GM12891 (cell line): ENCODE results near the gene HCN3.
"Not testable (repeated sequence)": the region's sequence is repeated elsewhere in the genome, so short reads cannot be mapped to it uniquely, and the experiment has no call there.

Experiments
- DNase-seq: peaks from one replicate; pipeline ENCODE4 v3.0.0; 2011; ENCODE audit warnings: low spot score; ENCODE audit not compliant: insufficient read length
- FAIRE-seq: peaks from 2 replicates; lab custom pipeline; 2011; peaks lifted over from hg19 to GRCh38; lab: Jason Lieb, UNC
- PAX5 ChIP-seq: IDR thresholded peaks from 2 replicates; pipeline ENCODE4 v1.6.1; 2011; ENCODE audit warnings: low read length, moderate library complexity, mild to moderate bottlenecking; ENCODE audit not compliant: insufficient read depth, severe bottlenecking
- POLR2A ChIP-seq: IDR thresholded peaks from 2 replicates; pipeline ENCODE4 v1.6.1; 2011; ENCODE audit warnings: low read depth, low read length, control low read depth
- POLR2AphosphoS5 ChIP-seq: IDR thresholded peaks from 2 replicates; pipeline ENCODE4 v1.6.1; 2011; ENCODE audit warnings: low read depth, low read length, control low read depth
- POU2F2 ChIP-seq: IDR thresholded peaks from 2 replicates; pipeline ENCODE4 v1.6.1; 2011; ENCODE audit warnings: low read depth, mild to moderate bottlenecking, control low read depth, low read length, moderate library complexity
- SPI1 ChIP-seq: IDR thresholded peaks from 2 replicates; pipeline ENCODE4 v1.6.1; 2011; ENCODE audit warnings: low read depth, low read length, control low read depth
- TAF1 ChIP-seq: IDR thresholded peaks from 2 replicates; pipeline ENCODE4 v1.6.1; 2011; ENCODE audit warnings: low read depth, low read length, control low read depth

The HCN3 gene

DNA sequence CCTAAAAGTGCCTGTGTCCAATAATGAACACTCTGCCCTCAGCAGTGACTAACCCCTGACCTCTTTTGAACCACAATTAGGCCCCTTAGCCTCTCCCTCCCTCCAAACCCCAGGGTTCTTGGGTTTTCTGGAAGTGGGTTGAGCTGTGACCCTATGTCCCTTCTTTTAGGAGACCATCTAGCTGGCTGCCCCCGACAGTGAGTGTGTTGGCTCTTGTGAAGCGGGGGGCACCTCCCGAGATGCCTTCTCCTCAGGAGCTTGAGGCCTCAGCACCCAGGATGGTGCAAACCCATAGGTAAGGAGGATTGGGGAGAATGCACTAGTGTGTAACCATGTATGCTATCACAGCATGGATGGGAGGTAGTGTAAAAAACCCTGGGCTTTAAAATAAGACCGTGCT, 50.7 kb downstream of the HCN3 start:
- TF ChIP-seq SPI1 (no peak), POLR2AphosphoS5 (no peak)
- DNase-seq: no peak
- FAIRE-seq: no peak

DNA sequence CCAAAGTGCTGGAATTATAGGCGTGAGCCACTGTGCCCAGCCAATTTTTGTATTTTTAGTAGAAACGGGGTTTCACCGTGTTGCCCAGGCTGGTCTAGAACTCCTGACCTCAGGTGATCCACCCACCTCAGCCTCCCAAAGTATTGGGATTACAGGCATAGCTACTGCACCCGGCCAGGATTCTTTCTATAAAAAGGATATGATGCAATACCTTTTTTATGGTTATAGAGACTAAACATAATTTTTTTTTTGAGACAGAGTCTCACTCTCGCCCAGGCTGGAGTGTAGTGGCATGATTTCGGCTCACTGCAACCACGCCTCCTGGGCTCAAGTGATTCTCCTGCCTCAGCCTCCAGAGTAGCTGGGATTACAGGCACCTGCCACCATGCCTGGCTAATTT, 51.6 kb downstream of the HCN3 start:
- not testable (repeated sequence) for FAIRE-seq, DNase-seq

DNA sequence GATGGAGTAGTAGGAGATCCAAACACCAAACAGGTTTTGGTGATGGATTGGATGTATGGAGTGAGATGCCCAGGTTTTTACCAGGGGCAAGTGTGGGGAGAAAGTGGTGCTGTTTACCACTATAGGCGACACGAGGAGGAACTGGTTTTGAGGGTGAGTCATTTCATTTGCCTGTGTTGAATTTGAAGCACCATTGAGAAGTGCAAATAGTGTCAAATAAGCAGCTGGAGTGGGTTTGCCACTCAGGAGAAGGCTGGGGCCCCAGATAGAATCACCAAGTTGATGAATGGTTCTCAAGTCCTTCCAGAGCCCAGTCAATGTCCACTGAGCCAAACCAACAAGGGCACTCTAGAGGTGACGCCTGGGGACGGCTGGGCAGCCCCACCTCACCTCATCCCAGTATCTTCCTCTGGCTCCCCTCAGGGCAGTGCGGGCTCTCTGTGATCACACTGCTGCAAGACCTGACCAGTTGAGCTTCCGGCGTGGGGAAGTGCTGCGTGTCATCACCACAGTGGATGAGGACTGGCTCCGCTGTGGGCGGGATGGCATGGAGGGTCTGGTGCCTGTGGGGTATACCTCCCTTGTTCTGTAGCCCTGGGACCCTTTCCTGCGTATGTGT, 52.8 kb downstream of the HCN3 start:
- no peak for TF ChIP-seq PAX5
- peak; percentile 49 for TF ChIP-seq SPI1
- TF ChIP-seq POU2F2: no peak
- no peak for TF ChIP-seq TAF1
- no peak for TF ChIP-seq POLR2AphosphoS5
- no peak for TF ChIP-seq POLR2A
- FAIRE-seq (no peak), DNase-seq (no peak)

DNA sequence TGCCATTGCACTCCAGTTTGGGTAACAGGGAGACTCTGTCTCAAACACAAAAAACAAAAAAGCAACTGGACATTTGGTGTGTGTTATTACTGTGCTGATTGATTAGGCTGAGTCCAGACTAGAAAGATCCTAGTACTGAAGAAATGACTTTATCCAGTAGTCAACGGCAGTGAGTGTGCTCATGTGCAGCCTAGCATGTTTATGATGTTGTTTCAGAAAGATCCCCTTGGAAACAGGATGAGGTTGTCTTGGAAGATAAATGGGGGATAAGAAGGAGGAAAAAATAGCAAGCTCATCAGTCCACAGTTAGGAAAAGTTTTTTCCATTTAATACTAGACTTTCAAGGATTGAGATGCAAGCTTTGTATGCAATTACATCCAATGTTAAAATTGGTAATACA, 57.7 kb downstream of the HCN3 start:
- FAIRE-seq: no peak
- TF ChIP-seq TAF1 (no peak), POU2F2 (no peak)
- DNase-seq: no peak
